GM19193 (cell line): ENCODE measurements around the gene CCDC178.

ENCODE experiments used
- POLR2A ChIP-seq: IDR thresholded peaks from 4 replicates; pipeline ENCODE4 v1.6.1; 2011; ENCODE audit not compliant: insufficient read depth, insufficient read length; ENCODE audit errors: extremely low read depth

Gene CCDC178

DNA sequence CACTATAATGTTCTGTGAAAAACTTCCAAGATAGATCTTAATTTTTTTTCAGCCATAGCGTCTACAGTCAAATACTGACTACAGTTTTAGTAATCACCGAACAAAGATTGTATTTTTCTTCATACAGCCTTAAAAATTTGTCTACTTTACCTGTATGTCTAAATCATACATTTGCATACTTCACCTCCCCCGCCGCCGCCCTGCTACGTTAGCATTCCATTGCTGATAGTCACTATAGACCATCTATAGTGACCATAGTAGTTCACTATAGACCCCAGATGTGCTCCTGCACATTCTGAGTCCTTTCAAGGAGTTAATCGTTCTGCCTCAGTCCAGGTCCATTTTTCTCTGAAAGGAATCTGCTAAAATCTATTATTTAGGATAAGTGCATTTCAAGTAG lies 325.0 kb downstream of the CCDC178 start:
- TF ChIP-seq POLR2A = no peak

DNA sequence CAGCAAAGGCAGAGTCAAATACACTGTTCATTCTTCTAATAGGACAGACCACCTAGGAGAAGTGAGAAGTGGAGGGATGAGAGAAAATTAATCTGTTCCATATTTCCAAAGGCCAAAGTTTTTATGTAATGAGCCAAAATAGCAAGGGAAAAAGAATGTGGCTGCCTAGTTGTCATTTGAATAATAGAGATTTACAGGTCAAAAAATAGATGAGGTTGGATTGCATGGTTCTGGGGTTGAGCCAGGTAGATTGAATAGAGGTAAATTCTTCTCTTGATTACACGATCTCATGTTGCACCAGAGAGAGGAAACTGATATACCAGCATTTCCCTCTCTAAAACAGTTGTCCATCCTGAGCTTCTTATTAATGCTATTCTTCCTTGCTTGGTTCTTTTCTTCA lies 325.8 kb downstream of the CCDC178 start:
- no peak for TF ChIP-seq POLR2A

DNA sequence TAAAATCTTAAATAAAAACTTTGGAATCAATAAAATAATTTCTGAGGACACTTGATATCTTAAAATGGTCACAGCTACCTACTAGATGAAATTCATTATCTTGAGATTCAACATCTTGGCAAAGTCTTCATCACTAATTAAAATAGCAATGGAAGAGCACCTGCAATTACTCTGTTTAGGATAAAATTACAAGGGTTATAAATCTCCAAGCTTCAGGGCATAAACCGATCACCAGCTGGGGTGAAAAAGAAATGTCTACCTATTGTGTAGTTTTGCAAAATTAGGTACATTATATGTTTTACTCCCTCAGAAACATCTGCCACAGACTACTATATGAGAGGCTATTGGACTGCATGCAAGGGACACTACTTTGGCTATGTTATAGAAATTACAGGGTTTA lies 327.1 kb downstream of the CCDC178 start:
- TF ChIP-seq POLR2A = no peak

DNA sequence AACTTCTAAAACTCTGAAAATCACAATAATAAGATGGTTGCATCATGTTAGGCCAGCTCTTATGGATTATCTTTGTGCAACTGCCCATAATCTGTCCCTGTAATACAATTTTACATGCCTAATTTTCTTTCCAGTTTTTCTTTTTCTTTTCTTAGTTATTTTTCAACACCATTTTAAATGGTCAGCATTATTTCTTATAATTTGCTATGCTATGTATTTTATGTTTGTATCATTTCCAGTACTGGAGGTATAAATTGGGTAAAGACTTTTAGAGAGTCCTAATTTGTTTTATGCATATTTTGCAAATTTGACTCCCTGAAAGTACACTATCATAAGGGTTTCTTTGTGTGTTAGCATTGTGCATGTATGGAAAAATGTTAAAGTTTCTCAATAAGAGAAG lies 333.0 kb downstream of the CCDC178 start:
- no peak for TF ChIP-seq POLR2A

DNA sequence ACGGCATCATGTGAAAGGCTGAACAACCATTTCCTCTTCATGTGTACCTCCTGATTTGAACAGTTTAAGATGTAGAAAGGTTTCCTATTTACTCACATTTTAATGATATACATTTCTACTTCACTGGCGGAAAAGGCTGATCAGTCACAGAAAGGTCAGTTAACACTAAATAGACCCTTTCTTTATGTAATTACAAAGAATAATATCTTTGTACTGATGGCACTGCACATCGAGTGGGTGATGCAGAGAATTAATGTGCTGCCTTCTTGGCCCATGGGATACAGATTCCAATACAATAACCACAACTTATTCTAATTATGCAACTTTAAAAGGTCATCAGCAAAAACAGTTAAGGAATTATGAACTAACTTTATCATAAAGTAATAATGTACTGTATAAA lies 339.2 kb downstream of the CCDC178 start:
- TF ChIP-seq POLR2A = no peak

DNA sequence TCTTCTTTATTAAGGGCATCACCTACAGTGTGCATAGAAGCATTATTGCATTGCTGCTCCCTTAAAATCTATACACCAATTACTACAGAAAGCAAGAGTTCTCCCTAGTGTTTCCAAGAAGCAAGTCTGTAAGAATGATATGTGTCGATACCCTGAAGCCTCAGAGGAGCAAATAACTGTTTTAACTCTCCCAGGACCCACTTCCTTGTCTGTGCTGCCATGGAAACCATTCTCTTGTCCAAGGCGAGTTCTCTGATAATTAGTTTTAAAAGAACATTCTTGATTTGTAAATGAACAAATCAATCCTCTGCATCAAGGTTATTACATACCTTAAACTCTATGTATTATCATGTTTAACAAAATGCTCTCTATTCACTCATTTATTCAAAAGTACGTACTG lies 340.9 kb downstream of the CCDC178 start:
- no peak for TF ChIP-seq POLR2A

DNA sequence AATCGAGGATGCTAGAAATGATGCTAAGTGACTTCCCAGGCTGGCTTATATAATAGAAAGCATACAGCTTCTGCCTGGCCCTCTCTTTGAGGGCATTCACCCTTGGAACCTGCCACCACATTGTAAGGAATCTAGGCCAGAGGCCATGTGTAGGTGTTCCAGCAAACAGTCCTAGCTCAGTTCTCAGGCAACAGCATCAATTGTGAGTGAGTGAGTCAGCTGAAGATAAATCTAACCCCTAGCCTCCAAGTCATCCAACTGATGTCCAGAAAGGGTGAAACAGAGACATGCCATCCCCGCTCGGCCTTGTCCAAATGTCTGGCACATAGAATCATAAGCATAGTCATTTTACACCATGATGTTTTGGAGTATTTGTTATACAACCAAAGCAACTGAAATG lies 343.4 kb downstream of the CCDC178 start:
- no peak for TF ChIP-seq POLR2A

DNA sequence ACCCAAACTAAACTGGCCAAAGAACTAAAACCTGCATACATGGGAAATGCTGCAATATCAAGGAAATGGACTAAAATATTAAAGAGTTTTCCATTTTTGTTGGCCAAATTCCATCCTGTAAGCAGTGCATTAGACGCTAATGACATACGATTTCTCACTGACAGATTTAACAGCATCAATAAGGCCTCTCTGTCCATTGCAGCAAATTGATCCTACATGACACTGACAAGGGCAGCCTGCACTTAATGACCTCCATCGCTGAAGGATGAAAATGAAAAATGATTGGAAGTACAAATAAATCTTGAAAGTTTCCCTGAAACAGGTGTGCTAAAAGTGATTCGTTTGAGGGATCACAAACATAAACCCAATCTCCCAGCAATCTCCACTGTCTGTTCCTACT lies 350.1 kb downstream of the CCDC178 start:
- no peak for TF ChIP-seq POLR2A

DNA sequence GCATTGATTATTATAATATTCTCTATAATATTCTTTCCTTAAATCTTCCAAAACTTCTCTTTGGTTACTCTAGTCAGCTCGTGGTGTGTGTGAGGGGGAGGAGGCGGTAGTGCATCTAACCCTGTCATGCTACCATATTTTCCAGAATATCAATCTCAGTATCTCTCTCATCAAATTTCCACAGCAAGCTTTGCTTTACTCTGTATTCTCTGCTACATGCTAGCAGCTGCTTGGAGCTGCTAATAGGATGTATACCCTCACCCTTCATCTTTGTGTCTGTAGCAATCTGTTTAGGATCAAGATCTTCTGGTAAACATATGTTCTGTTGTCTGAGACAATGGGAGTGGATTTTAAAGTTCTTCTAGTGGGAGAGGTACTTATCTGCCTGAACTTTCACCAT lies 363.9 kb downstream of the CCDC178 start:
- TF ChIP-seq POLR2A = no peak

DNA sequence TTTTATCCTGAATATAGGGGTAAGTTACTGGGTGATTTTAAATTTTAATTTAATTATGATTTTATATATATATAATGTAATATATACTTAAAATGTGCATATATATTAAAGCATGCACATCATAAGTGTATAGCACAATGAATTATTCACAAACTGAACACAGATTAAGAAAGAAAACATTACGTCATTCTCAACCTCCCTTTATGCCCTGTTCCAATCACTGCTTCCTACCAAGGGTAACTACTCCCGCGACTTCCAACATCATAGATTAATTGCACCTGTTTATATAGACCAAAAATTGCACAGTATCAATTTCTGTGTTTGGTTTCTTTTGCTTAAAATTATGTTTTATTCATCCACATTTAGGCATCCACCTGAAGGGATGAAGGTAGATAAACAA lies 366.4 kb downstream of the CCDC178 start:
- TF ChIP-seq POLR2A = no peak

DNA sequence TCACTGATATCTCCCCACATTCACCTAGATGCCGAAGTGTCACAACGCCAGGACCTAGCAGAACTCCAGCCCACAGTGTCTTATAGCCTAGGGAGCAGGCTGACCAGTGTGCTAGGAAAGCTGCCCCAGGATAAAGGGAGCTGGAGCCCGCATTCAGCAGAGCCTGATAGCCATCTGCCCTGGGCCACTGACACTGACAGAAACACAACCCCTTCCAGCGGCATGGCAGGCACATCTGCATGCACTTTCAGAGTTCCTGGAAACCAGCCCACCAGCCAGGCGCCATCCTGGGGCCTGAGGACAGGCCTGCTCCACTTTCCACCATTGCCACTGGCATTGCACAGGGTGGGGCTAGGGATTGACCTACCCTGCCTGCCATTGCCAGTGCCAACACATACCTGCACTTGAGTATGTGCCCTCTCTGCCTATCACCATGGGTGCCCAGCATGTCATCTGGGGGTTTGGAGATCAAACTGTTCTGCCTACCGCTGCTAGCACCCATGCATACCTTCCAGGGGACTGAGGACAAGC lies 377.6 kb downstream of the CCDC178 start:
- no peak for TF ChIP-seq POLR2A

DNA sequence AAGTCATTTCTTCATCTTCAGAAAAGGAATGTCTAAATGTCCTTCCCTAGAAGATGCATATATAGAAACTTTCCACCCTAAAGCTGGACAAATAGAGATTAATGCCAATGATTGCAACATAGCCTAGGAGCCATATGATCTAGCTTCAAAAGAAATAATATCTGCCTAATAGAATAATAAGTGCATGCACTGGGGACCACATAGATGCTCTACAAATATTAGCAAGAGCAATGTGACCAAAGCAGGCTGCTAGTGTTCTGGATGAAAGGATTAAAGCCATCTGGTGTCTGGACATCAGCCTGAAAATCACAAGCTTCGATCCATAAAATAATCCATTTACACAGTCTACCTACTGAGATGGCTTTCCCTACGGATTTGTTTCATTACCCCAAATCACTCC lies 387.6 kb downstream of the CCDC178 start:
- TF ChIP-seq POLR2A = no peak

DNA sequence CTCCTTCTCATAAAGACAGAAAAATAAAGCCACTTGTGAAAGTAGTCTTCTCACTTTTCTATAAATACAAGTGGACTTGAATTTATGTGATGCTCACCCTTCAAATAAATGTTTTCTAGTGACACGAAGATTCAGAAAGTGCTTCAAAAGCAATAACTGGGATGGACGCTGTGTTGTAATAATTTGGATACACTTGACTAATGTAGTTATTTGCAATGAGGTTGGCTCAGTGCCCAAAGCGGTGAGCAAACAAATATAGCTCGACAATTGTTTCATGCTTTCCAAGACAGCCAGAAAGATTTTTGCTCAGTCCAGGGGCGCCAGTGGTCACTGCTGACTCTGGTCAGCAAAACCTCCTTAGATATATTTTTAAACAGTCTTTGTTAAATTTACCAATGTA lies 389.1 kb downstream of the CCDC178 start:
- no peak for TF ChIP-seq POLR2A

DNA sequence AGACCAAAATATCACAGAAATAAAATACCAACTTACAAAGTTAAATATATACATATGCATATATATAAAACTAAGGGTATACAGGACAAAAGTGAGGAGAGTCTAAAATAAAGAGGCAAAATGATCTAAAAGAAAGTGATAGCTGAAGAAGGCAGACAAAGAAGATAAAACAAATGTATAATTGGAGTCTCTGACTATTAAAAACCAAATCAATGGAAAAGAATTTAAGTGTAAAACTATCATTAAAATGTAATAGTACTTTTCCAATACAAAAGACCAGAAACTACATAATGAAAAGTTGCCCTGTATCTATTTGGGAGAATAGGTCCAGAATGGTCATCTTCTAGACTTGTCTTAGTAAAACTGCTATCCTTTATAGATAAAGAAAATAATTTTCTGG lies 400.3 kb downstream of the CCDC178 start:
- TF ChIP-seq POLR2A = no peak

DNA sequence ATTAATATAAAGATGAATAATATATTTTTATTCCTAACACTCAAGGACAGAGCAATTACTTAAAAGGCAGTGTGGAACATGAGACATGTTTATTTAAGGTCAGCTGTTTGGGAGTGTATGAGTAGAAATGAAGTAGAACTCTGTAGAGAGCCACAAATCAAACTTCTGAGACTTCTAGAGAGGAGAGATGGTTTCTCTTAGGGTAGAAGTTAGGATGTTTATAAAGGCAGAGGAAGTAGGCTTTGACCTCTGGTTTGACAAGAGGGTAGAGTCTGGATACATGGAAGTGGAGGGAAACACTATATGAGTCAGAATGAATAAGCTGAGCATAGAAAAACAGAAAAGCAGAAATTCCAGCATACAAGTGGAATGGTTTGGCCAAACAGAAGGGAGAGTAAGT lies 405.6 kb downstream of the CCDC178 start:
- no peak for TF ChIP-seq POLR2A

DNA sequence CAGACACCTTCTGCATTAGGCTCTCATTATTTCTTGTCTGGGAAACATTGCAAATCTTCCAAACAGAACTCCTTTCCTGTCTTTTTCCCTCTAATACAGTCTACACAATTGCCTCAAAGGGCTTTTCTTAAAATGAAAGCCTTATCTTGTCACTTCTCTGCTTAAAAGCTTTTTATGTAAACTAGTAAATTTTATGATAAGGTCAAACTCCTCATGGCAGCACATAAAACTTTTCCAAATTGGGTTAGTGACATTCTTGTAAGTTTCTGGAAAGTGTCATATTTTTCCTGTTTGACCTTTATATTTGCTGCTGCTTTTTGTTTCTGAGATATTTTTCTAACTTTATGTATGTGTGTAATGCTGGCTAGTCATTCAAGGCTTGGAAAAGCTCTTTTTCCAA lies 406.3 kb downstream of the CCDC178 start:
- no peak for TF ChIP-seq POLR2A

DNA sequence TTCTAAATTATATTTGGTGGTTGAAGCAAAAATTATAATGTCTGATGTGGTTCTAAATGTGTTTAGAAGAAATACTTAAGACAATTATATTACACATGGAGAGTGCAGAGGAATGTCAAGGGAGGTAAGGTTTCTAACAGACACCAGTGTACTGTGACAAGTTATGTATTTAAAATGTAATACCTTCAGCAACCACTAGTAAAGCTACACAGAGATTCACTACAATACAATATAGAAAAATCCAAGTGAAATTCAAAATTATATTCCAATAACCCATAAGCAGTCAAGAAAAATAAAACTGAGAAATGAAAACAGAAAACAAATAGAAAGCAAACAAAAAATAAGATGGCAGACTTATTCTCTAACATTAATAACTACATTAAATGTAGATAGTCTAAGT lies 418.2 kb downstream of the CCDC178 start:
- no peak for TF ChIP-seq POLR2A
